MM.1S (cell line): ENCODE measurements around the gene TEKTIP1.

ENCODE experiments used
- DNase-seq: peaks from one replicate; pipeline ENCODE4 v3.0.0-alpha.2; 2015
- H2AFZ ChIP-seq: fragments of 300-600 bp; sonication (generic); 2 replicates; pipeline ENCODE4 v1.6.0; 2016; ENCODE audit warnings: antibody characterized with exemption, low read length
- H3F3A ChIP-seq: fragments of 300-600 bp; sonication (generic); 2 replicates; pipeline ENCODE4 v1.6.1; 2016; ENCODE audit warnings: mild to moderate bottlenecking, antibody characterized with exemption, low read length, moderate library complexity, mixed read lengths; ENCODE audit not compliant: insufficient read depth
- H3K27ac ChIP-seq: fragments of 300-600 bp; sonication (generic); 2 replicates; pipeline ENCODE4 v1.5.1; 2016; ENCODE audit warnings: mild to moderate bottlenecking, low read length
- H3K27me3 ChIP-seq: fragments of 300-600 bp; sonication (generic); replicated peaks from 2 replicates; pipeline ENCODE4 v1.6.0; 2016; ENCODE audit warnings: low read length; ENCODE audit not compliant: insufficient read depth
- H3K36me3 ChIP-seq: fragments of 300-600 bp; sonication (generic); replicated peaks from 2 replicates; pipeline ENCODE4 v1.6.1; 2016; ENCODE audit warnings: mild to moderate bottlenecking, low read length, mixed read lengths; ENCODE audit not compliant: insufficient read depth
- H3K4me1 ChIP-seq: fragments of 300-600 bp; sonication (generic); 2 replicates; pipeline ENCODE4 v1.6.1; 2016; ENCODE audit warnings: low read length, mixed read lengths
- H3K4me2 ChIP-seq: fragments of 300-600 bp; sonication (generic); 2 replicates; pipeline ENCODE4 v1.6.0; 2016; ENCODE audit warnings: low read depth, low read length
- H3K4me3 ChIP-seq: fragments of 300-600 bp; sonication (generic); 2 replicates; pipeline ENCODE4 v1.5.1; 2016; ENCODE audit warnings: low read length, mixed read lengths
- H3K79me2 ChIP-seq: fragments of 300-600 bp; sonication (generic); 2 replicates; pipeline ENCODE4 v1.6.1; 2016; ENCODE audit warnings: mixed run types, low read length, mixed read lengths
- H3K9ac ChIP-seq: fragments of 300-600 bp; sonication (generic); 2 replicates; pipeline ENCODE4 v1.6.1; 2016; ENCODE audit warnings: low read length, mixed read lengths
- H3K9me2 ChIP-seq: fragments of 300-600 bp; sonication (generic); replicated peaks from 2 replicates; pipeline ENCODE4 v1.6.1; 2016; ENCODE audit warnings: mild to moderate bottlenecking, low read length, mixed read lengths; ENCODE audit not compliant: insufficient read depth
- H3K9me3 ChIP-seq: fragments of 300-600 bp; sonication (generic); replicated peaks from 2 replicates; pipeline ENCODE4 v1.6.1; 2016; ENCODE audit warnings: mild to moderate bottlenecking, low read length, mixed read lengths; ENCODE audit not compliant: insufficient read depth
- H4K20me1 ChIP-seq: fragments of 300-600 bp; sonication (generic); 2 replicates; pipeline ENCODE4 v1.6.1; 2016; ENCODE audit warnings: mild to moderate bottlenecking, low read length, moderate library complexity, mixed read lengths; ENCODE audit not compliant: insufficient read depth
- CTCF ChIP-seq: fragments of 300-600 bp; sonication (generic); IDR thresholded peaks from 2 replicates; pipeline ENCODE4 v1.5.1; 2016; ENCODE audit warnings: antibody characterized with exemption, low read length, mixed read lengths
- EZH2 ChIP-seq: fragments of 300-600 bp; sonication (generic); optimal IDR thresholded peaks from 2 replicates; pipeline ENCODE3; 2017; ENCODE audit warnings: low read depth, mild to moderate bottlenecking, antibody characterized with exemption, low read length, mixed read lengths
- EZH2phosphoT487 ChIP-seq: fragments of 300-600 bp; sonication (generic); IDR thresholded peaks from 2 replicates; pipeline ENCODE4 v1.6.1; 2018; ENCODE audit warnings: antibody characterized with exemption, low read length

TEKTIP1 gene

GRCh38 chr19:3570606-3571011 is 31.6 kb downstream of the TEKTIP1 start:
- DNase-seq, result no peak
- 0 out of 2 replicates have a peak, but pooled peaks cover 4% of the 10 kb centered on the region for H3K4me1 ChIP-seq
- H3F3A ChIP-seq, result 0 out of 2 replicates have a peak, but pooled peaks cover 9% of the 10 kb centered on the region
- no peaks in the 10 kb centered on the region for H4K20me1 ChIP-seq
- H3K79me2 ChIP-seq, result peaks cover 6% of the 10 kb centered on the region
- H3K36me3 ChIP-seq, result no peaks in the 10 kb centered on the region
- no peak overlapping the region for H2AFZ ChIP-seq
- H3K9ac ChIP-seq, result no peak overlapping the region
- H3K9me3 ChIP-seq, result no peaks in the 10 kb centered on the region
- H3K27me3 ChIP-seq, result peaks cover 31% of the 10 kb centered on the region
- H3K4me2 ChIP-seq, result no peak overlapping the region
- no peak for TF ChIP-seq EZH2phosphoT487
- no peak for TF ChIP-seq EZH2
- no peak for TF ChIP-seq CTCF
- H3K4me3 ChIP-seq, result no peak overlapping the region
- no peak overlapping the region for H3K27ac ChIP-seq
- H3K9me2 ChIP-seq, result no peaks in the 10 kb centered on the region

- no peaks in the 10 kb centered on the region for H4K20me1 ChIP-seq
- peaks cover 6% of the 10 kb centered on the region for H3K79me2 ChIP-seq
- no peak overlapping the region for H3K27ac ChIP-seq
- H3K9me3 ChIP-seq, result no peaks in the 10 kb centered on the region
- H3K9me2 ChIP-seq, result no peaks in the 10 kb centered on the region
- H3K4me1 ChIP-seq, result 0 out of 2 replicates have a peak, but pooled peaks cover 4% of the 10 kb centered on the region
- peak overlapping the region; percentile 59 for H3K4me3 ChIP-seq
- peaks cover 17% of the 10 kb centered on the region for H3K27me3 ChIP-seq
- peak overlapping the region; percentile 35; the same call in 1 of the 2 replicates for H3K9ac ChIP-seq
- H2AFZ ChIP-seq, result peak overlapping the region; percentile 81
- H3F3A ChIP-seq, result 0 out of 2 replicates have a peak, but pooled peaks cover 9% of the 10 kb centered on the region
- H3K4me2 ChIP-seq, result peak overlapping the region; percentile 83
- TF ChIP-seq EZH2phosphoT487 (no peak), EZH2 (no peak), CTCF (no peak)
- no peaks in the 10 kb centered on the region for H3K36me3 ChIP-seq
- peak; percentile 100 for DNase-seq
These were observed 33.3 kb downstream of the TEKTIP1 start for GRCh38 chr19:3572132-3572854.

- H3K79me2 ChIP-seq, result peaks cover 6% of the 10 kb centered on the region
- 0 out of 2 replicates have a peak, but pooled peaks cover 4% of the 10 kb centered on the region for H3K4me1 ChIP-seq
- peak within 1 kb of the TSS; percentile 72 for H3K9ac ChIP-seq
- H2AFZ ChIP-seq, result peak within 1 kb of the TSS; percentile 83
- no peaks in the 10 kb centered on the region for H3K9me2 ChIP-seq
- no peaks in the 10 kb centered on the region for H3K36me3 ChIP-seq
- TF ChIP-seq EZH2 (no peak), CTCF (no peak), EZH2phosphoT487 (no peak)
- H3F3A ChIP-seq, result 0 out of 2 replicates have a peak, but pooled peaks cover 9% of the 10 kb centered on the region
- H3K27ac ChIP-seq, result no peak within 1 kb of the TSS; the same call in 1 of the 2 replicates
- no peak for DNase-seq
- peak within 1 kb of the TSS; percentile 97 for H3K4me3 ChIP-seq
- no peaks in the 10 kb centered on the region for H4K20me1 ChIP-seq
- peaks cover 11% of the 10 kb centered on the region for H3K27me3 ChIP-seq
- H3K4me2 ChIP-seq, result peak within 1 kb of the TSS; percentile 95
- no peaks in the 10 kb centered on the region for H3K9me3 ChIP-seq
These were observed 33.8 kb downstream of the TEKTIP1 start, which contains the start of gene HMG20B for GRCh38 chr19:3572855-3573161. Gene HMG20B (plus strand): TSS chr19:3572944. CDS start chr19:3573310, 366 bp downstream.
